ENCODE data around the gene NR6A1. TPM values are rescaled to one million over a fixed set of nuclear protein-coding genes. Genes with fewer than 3 reads are reported as not detected.

The NR6A1 gene
- total RNA-seq, 1 experiment from 2014 or later = 164 TPM

- no peak overlapping the region for H3K4me3 Mint-ChIP-seq
- ChIA-PET CTCF (interaction anchor here (2.8 kb wide), 1 partner anchor 59 kb away, joined by 11 read pairs; no protein-coding TSS in a partner anchor), POLR2A (no interaction called here)
- H3K9me3 Mint-ChIP-seq = no peaks in the 10 kb centered on the region
- TF ChIP-seq MYBL2 (CRISPR knock-in tag; IDR thresholded peaks at IDR 0.05) (no peak), ZNF423 (CRISPR knock-in tag; IDR thresholded peaks at IDR 0.05) (no peak), ZNF317 (CRISPR knock-in tag; IDR thresholded peaks at IDR 0.05; ENCODE audit: borderline replicate concordance, low read depth) (no peak), GTF2I (CRISPR knock-in tag; conservative IDR thresholded peaks at IDR 0.05) (no peak), ARID4B (CRISPR knock-in tag; IDR thresholded peaks at IDR 0.05; ENCODE audit: borderline replicate concordance) (no peak), IRF2 (CRISPR knock-in tag; IDR thresholded peaks at IDR 0.05; ENCODE audit: borderline replicate concordance, low read depth) (no peak), CDX4 (CRISPR knock-in tag; IDR thresholded peaks at IDR 0.05; ENCODE audit: borderline replicate concordance) (no peak)
- H3K4me1 Mint-ChIP-seq = peaks cover 17% of the 10 kb centered on the region
- no peak for ATAC-seq
- no peaks in the 10 kb centered on the region for H3K27me3 Mint-ChIP-seq (ENCODE audit: low read depth)
- no peaks in the 10 kb centered on the region for H3K36me3 Mint-ChIP-seq
- H3K27ac Mint-ChIP-seq = no peak overlapping the region
- no peak for DNase-seq (ENCODE audit: low spot score)
Observed at GRCh38 chr9:124676159-124676551, 95.0 kb downstream of the NR6A1 start.

- POLR2A ChIA-PET = no interaction called here
- no peak for ATAC-seq
- Mint-ChIP-seq H3K27me3 (ENCODE audit: low read depth) (no peaks in the 10 kb centered on the region), H3K27ac (no peak overlapping the region), H3K4me1 (peaks cover 17% of the 10 kb centered on the region), H3K9me3 (no peaks in the 10 kb centered on the region), H3K4me3 (no peak overlapping the region), H3K36me3 (no peaks in the 10 kb centered on the region)
- no peak for DNase-seq (ENCODE audit: low spot score)
- CTCF ChIA-PET = no interaction called here
- TF ChIP-seq MYBL2 (CRISPR knock-in tag; IDR thresholded peaks at IDR 0.05) (no peak), ZMAT4 (CRISPR knock-in tag; IDR thresholded peaks at IDR 0.05) (no peak), ZNF138 (CRISPR knock-in tag; conservative IDR thresholded peaks at IDR 0.05) (no peak), EMX1 (CRISPR knock-in tag; IDR thresholded peaks at IDR 0.05) (no peak), NR2C2 (CRISPR knock-in tag; IDR thresholded peaks at IDR 0.05) (no peak), FOXJ3 (CRISPR knock-in tag; IDR thresholded peaks at IDR 0.05; ENCODE audit: borderline replicate concordance) (no peak), E2F4 (CRISPR knock-in tag; IDR thresholded peaks at IDR 0.05; ENCODE audit: borderline replicate concordance, low read depth) (no peak), SMAD3 (CRISPR knock-in tag; IDR thresholded peaks at IDR 0.05; ENCODE audit: borderline replicate concordance) (no peak), ELF4 (CRISPR knock-in tag; IDR thresholded peaks at IDR 0.05; ENCODE audit: low read depth) (no peak)
- TF ChIP-seq, protein P1, sequence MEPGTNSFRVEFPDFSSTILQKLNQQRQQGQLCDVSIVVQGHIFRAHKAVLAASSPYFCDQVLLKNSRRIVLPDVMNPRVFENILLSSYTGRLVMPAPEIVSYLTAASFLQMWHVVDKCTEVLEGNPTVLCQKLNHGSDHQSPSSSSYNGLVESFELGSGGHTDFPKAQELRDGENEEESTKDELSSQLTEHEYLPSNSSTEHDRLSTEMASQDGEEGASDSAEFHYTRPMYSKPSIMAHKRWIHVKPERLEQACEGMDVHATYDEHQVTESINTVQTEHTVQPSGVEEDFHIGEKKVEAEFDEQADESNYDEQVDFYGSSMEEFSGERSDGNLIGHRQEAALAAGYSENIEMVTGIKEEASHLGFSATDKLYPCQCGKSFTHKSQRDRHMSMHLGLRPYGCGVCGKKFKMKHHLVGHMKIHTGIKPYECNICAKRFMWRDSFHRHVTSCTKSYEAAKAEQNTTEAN (CRISPR knock-in tag; IDR thresholded peaks at IDR 0.05) = no peak
- TF ChIP-seq, protein P2, sequence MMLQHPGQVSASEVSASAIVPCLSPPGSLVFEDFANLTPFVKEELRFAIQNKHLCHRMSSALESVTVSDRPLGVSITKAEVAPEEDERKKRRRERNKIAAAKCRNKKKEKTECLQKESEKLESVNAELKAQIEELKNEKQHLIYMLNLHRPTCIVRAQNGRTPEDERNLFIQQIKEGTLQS (CRISPR knock-in tag; conservative IDR thresholded peaks at IDR 0.05) = no peak
- TF ChIP-seq, protein P3, sequence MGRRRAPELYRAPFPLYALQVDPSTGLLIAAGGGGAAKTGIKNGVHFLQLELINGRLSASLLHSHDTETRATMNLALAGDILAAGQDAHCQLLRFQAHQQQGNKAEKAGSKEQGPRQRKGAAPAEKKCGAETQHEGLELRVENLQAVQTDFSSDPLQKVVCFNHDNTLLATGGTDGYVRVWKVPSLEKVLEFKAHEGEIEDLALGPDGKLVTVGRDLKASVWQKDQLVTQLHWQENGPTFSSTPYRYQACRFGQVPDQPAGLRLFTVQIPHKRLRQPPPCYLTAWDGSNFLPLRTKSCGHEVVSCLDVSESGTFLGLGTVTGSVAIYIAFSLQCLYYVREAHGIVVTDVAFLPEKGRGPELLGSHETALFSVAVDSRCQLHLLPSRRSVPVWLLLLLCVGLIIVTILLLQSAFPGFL (CRISPR knock-in tag; IDR thresholded peaks at IDR 0.05; ENCODE audit: borderline replicate concordance) = no peak
Observed at GRCh38 chr9:124675261-124676158, 95.6 kb downstream of the NR6A1 start.

Measured in WTC11 (cell line).